GM12872 (cell line): ENCODE data around the gene ACAD9.

ENCODE experiments used
- TF ChIP-seq, protein P1 (sequence below): IDR thresholded peaks from 3 replicates; pipeline ENCODE4 v1.5.1; 2011; ENCODE audit warnings: low read depth, mild to moderate bottlenecking, low read length, moderate library complexity; ENCODE audit not compliant: insufficient read depth

Gene ACAD9

DNA sequence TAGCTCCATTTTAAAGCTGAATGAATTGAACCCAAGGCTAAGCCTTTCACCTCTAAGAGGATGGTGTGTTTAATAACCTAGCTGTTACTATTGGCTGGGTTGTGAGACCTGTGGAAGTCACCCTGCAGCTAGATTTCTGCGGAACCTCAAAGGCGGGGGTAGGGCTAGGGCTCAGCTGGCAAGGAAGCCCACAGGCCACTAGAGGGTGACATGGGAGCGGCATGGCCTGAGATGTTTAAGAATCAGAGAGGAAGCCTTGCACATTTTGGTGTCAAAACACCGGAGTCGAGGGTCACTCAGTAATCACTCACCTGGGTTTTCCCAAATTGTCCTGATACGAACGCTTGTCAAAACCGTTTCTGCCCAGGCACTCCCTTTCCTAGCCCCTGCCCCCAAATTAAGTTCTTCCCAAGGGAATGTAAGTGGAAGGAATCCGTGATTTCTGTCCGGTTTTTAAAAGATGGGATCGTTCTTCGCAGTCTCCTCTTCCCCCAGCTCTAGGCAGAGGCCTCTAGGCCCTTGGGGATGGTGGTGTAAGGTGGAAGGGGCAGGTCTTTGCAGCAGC, 3.8 kb upstream of the ACAD9 start:
- TF ChIP-seq, protein P1, sequence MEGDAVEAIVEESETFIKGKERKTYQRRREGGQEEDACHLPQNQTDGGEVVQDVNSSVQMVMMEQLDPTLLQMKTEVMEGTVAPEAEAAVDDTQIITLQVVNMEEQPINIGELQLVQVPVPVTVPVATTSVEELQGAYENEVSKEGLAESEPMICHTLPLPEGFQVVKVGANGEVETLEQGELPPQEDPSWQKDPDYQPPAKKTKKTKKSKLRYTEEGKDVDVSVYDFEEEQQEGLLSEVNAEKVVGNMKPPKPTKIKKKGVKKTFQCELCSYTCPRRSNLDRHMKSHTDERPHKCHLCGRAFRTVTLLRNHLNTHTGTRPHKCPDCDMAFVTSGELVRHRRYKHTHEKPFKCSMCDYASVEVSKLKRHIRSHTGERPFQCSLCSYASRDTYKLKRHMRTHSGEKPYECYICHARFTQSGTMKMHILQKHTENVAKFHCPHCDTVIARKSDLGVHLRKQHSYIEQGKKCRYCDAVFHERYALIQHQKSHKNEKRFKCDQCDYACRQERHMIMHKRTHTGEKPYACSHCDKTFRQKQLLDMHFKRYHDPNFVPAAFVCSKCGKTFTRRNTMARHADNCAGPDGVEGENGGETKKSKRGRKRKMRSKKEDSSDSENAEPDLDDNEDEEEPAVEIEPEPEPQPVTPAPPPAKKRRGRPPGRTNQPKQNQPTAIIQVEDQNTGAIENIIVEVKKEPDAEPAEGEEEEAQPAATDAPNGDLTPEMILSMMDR, result peak; percentile 68

- TF ChIP-seq, protein P1, result no peak
Measured at GRCh38 chr3:128878011-128878457, 1.4 kb upstream of the ACAD9 start.

GRCh38 chr3:128878556-128879124, 780 bp upstream of the ACAD9 start:
- TF ChIP-seq, protein P1, result no peak

DNA sequence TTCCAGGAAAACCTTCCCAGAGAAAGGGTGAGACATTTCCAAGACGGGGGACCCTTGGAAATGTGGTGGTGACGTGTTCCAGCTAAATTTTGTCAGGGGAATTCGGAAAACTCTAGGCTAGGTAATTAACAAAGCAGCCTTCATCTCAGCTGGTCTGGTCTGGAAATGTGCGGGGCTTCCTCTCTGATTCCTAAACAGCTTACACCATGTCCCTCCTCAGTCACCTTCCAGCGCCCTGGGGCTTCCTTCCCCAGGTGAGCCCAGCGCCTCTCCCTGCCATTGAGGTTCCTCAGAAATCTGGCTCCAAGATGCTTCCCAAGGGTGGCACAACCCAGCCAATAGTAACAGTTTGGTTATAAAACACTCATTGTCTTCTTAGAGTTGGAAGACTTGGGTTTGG, 571 bp downstream of the ACAD9 start:
- TF ChIP-seq, protein P1, result no peak

GRCh38 chr3:128881576-128881975, 2.2 kb downstream of the ACAD9 start:
- TF ChIP-seq, protein P1, result no peak

DNA sequence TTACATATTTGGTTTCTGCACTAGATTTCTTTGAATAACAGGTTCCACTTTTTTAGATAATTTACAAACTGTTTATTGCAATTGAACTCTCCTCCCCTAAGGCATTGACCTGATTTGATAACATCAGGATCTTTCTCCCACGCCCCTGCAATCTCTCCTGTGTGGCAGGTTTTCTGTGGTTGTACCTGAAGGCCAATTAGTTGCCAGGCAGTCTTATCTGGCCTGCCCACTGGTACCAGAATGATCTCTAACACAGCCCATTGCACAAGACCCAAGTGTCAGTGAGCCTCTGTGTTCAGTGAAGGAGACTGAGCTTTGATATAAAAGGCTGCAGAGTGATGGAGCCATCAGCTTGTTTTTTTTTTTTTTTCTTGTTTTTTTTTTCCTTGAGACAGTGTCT, 3.3 kb downstream of the ACAD9 start:
- TF ChIP-seq, protein P1, result no peak

DNA sequence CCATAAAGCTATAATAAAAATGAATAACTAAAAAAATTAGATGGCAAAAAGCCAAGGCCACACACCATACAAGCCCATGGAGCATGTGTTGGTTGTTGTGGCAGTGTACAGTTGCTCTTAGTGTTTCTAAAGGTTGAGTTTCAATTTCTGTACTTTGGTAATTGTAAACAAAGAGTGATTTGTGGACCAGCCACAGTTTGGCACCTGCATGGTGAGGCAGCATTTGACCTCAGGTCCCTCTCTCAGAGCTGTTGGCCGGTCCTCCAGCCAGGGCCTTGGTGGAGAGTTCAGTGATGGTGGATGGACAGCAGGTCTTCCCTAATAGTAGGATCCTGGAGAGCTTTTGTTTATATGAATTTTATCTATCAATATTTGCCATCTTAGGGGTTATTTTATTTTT, 5.6 kb downstream of the ACAD9 start:
- TF ChIP-seq, protein P1, result no peak
